Left hindlimb (tissue), 1 donor: ENCODE data around the gene AZU1.

Experiments used
- DNase-seq: peaks from one replicate; pipeline ENCODE4 v3.0.0-alpha.2; 2018

AZU1 gene, protein sequence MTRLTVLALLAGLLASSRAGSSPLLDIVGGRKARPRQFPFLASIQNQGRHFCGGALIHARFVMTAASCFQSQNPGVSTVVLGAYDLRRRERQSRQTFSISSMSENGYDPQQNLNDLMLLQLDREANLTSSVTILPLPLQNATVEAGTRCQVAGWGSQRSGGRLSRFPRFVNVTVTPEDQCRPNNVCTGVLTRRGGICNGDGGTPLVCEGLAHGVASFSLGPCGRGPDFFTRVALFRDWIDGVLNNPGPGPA

DNA sequence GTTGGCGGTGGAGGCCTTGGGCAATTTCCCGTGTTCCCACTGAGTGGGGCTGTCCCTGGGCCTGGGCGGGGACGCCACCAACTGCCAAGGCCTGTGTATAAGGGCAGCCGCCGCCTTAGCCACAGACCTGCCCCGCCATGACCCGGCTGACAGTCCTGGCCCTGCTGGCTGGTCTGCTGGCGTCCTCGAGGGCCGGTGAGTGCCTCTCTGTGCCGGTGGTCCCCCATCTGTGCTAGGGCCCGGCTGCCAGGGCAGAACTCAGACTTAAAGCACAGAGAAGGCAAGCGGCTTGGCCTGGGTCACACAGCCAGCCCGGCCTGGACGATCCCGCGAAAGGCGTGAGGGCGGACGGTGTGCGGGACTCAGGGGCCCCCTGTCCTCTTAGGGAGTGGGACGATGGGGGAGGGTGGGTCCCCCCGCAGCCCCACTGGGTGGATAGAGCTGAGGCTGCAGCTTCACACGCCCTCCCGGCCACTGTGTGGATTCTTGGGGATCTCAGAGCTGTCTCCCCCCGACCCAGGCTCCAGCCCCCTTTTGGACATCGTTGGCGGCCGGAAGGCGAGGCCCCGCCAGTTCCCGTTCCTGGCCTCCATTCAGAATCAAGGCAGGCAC, at the start of gene AZU1:
Gene AZU1, plus strand, starts transcription at position 128 of the 612 bp plus-strand sequence. Its CDS starts 10 bp downstream, at position 138.
- DNase-seq = no peak

DNA sequence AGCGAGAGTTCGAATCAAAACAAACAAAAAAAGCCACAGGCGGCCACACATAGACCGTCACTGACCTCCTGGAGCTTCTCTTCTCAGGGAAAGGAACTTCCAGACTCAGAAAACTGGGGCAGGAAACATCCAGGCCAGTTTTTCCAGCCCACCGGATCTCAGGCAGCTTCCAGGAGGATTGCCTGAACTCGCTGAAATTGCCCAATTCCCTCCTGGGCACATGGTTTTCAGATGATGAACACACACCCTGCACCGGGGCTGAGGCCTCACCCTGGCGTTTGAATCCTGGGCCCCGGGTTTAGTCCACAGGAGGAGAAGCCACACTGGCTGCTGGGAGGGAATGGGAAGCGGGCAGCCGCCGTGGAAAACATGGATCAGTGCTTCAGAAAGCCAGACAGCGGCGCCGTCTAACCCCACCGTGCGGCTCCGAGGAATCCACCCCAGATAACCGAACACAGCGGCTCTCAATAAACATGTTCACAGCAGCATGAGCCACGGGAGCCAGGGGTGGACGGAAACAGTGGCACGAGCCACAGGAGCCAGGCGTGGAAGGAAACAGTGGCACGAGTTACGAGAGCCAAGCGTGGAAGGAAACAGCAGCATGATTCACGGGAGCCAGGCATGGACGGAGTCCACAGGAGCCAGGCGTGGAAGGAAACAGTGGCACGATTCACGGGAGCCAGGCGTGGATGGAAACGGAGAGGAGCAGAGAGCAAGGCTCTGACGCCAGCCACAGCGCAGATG, 48.6 kb upstream of the AZU1 start:
- DNase-seq = peak; percentile 70

DNA sequence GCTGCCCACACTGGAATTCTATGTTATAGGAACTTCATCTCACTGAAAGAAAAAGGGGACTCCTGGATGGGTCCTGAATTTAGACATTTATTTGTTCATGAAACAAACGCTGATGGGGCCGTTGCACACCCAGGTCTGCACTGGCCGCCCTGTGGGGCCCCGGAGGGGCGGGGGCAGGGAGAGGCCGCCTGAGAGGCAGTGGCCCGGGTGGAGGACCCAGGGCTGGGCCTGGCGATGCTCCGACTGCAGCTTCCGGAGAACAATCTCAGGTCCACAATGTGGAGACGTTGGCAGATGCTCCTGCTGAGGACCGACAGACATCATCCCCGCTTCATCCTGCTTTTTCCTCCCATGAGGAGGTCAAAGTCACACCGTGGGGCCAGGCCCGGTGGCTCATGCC, 46.7 kb upstream of the AZU1 start:
- peak; percentile 23 for DNase-seq

DNA sequence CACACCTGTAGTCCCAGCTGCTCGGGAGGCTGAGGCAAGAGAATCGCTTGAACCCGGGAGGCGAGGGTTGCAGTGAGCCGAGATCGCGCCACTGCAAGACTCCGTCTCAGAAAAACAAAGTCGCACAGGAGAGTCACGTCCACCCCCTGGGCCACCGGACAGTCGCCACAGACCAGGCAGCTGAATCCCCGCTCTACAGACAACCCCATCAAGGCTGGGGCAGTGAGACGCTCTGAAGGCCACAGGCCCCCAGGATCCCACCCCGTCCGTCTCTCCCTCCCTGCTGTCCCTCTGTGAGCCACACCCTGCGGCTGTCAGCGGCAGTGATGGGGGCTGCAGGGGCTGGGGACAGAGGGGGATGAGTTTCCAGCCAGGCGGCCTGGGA, 45.8 kb upstream of the AZU1 start:
- peak; percentile 16 for DNase-seq

DNA sequence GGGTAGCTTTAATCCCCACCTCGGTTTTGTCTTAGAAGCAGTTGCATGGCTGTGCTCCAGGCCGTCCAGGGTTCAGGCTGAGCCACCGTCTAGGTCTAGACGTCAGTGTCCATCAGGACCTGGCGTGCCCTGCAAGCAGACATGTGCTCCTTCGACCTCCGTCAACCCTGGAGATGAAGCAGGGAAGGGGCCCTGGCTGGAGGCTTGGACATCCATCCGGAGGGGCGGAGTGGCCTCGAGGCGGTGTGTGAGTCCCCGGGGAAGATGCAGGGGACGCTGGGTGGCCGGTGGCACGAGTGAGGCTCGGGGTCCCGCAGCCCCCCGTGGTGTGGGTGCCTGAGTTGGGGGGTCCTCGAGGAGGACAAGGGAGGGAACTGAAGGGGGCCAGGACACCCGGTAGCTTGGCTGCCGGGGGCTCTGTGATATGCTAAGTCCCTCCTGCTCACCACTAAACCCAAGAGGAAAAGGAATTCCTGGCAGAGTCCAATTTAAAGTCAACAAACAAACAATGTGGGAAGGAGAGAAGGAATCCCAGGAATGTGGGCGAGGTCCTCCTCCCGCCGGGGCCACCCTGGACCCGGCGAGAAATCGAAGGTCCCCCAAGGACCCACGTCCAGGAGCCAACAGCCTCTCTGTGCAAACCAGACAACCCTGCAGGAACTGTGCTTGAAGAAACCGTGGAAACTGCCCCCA, 45.3 kb upstream of the AZU1 start:
- DNase-seq = peak; percentile 41

DNA sequence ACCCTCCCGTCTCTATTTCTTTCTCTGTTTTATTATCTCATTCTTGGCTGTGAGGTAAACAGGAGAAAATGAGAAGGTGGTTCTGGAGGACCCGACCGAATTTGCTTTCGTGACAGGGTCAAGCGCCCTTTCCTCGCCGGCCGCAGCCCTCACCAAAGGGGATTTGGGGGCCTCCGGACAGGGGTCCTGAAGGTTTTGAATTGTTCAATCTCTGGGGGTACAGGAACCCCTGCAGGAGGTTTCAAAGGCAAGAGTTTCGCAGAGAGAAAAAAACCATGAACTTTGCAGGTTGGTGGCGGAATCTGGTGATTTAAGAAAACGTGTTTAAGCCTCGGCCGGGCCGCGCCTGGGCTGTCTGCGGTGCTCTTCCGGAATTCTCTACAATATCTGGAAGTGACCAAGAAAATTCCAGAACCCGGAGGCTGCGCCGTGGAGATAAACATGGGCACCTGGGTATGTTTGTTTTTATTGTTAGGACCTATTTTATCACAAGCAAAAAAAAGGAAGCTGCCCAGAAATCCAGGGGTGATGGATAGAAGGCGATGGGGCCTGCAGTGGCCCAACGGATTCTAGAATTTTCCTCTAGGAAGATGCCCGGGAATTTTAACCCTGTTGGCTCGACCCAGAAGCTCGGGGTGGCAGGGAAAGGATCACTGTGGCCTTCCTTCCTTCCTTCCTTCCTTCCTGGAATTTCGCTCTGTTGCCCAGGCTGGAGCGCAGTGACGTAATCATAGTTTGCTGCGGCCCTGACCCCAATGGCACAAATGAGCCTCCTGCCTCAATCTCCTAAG, 44.6 kb upstream of the AZU1 start:
- DNase-seq = peak; percentile 13

DNA sequence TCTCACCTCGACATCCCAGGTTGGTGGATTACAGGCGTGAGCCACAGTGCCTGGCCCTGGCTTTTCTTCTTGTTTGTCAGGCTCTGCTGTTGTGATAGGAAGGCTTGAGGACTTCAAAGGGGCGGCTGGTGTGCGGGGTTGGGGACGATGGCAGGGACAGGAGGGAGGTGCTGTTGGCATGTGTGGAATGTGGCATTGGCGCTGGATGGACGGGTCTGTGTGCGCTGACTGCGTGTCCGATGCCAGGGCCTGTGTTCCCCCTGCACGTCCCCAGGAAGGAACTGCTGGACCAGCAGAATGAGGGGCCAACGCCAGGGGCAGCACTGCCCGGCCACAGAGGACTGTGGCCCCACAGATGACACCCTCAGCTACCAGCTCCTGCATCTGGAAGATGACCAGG, 43.1 kb upstream of the AZU1 start:
- peak; percentile 16 for DNase-seq

DNA sequence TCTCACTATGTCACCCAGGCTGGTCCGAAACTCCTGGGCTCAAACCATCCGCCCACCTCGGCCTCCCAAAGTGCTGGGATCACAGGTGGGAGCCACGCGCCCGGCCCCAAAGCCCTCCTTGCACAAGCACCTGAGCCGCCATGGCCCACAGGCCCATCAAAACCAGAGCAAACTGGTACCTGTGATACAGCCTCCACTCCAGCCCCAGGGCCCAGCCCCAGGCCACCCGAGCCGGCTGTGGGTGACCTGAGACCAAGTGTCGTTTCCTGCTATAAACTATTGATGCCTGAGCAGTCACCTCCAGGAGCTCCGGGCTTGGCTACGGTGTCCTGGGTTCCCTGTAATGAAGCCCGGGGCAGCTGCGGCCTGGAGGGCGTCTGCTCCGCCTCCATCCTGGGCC, 40.1 kb upstream of the AZU1 start:
- peak; percentile 10 for DNase-seq

DNA sequence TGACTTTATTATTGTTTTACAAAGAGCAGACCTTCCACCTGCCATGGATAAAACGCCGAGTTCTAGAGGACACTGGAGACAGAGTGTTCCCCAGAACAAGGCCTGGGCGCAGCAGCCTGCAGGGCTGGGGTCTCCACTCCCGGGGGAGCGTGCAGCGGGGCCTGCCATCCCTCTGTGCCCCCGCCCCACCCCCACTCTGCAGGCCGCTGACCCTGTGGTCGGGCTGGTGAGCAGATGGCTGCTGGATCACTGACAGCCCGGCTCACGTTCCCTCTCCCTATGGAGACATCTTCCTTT, 39.0 kb upstream of the AZU1 start:
- peak; percentile 28 for DNase-seq

DNA sequence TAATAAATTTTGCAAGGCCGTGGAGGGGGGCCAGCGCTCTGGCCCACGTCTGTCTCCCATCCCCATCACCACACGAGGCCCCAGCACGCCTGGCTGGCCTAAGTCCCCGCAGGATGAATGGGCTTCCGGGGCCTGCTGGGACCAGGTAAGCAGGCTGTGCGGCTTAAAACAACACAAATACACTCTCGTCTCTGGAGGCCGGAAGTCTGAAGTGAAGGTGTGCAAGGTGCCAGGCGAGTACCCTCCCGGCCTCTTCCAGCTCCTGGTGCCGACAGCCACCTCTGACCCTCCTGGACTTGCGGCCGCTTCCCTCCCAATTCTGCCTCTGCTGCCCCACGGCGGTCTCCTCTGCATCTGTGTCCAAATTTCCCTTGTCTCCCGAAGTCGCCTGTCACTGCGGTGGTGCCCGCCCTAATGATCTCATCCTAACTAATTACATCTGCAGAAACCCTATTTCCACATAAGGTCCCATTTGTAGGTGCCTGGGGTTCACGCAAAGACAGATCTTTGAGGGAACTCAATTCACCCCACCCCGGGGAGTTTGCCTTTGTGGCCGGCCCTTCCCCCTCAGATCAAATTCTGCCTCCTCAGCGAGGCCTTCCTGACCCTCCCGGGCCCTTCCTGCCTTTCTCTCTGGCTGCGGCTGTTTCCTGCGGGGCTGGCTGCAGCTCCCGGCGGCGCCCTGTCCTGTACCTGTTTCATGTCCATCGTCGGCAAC, 38.5 kb upstream of the AZU1 start:
- DNase-seq = peak; percentile 77

DNA sequence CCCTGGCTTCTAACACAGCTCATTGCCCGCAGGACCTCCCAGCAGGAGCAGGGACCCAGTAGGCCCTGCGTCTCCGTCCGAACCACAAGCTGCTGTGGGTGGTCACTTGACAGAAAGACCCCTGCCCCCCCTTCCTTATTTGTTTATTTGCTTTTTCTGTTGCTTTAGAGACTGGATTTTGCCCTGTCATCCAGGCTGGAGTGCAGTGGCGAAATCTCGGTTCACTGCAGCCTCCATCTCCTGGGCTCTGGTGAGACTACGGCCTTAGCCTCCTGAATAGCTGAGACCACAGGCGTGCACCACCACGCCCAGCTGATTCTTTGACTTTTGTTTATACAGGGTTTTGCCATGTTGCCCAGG, 38.0 kb upstream of the AZU1 start:
- no peak for DNase-seq

DNA sequence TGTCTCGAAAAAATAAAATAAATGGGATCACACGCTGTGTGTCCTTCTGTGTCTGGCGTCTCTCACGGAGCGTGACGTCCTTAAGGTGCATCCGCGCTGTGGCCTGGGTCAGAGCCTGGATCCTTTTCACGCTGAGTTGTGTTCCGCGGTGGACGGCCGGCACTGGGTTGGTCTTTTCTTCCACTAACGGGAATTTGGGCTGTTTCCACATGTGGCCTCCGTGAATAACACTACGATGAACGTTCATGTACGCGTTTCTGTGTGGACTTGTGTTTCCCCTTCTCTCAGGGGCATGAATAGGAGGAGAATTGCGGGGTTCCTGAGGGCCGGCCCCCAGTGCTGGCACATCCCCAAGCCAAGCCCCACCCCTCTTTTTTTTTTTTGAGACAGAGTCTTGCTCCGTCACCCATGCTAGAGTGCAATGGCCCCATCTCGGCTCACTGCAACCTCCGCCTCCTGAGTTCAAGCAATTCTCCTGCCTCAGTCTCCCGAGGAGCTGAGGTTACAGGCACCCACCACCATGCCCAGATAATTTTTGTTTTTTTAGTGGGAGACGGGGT, 36.5 kb upstream of the AZU1 start:
- DNase-seq = peak; percentile 18

DNA sequence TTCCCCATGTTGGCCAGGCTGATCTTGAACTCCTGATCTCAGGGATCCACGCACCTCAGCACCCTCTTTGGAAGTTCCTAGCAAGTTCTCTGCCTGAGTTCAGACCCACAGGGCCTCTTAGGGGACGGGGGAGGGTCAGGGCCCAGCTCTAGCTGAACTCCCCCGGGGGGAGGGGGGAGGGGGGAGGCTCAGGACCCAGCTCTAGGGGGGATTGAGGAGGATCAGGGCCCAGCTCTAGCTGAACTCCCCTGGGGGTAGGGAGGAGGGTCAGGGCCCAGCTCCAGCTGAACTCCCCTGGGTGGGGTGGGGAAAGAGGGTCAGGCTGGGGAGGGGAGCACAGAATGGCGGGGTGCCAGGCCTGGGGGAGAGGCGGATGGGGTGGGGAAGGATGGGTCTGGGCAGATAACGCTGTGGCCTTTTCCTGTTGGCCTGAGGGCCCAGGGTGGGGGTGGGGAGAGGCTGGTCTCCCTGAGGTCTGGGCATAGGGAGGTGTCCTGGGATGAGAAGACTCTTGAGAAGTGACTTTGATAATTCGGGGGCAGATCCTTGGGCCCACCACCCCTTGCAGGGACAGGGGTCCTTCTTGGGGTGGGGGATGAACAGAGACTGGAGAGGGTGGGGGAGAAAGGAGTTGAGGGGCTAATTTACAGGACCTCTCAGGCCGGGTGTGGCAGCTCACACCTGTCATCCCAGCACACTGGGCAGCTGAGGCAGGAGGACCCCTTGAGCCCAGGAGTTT, 35.9 kb upstream of the AZU1 start:
- peak; percentile 47 for DNase-seq

DNA sequence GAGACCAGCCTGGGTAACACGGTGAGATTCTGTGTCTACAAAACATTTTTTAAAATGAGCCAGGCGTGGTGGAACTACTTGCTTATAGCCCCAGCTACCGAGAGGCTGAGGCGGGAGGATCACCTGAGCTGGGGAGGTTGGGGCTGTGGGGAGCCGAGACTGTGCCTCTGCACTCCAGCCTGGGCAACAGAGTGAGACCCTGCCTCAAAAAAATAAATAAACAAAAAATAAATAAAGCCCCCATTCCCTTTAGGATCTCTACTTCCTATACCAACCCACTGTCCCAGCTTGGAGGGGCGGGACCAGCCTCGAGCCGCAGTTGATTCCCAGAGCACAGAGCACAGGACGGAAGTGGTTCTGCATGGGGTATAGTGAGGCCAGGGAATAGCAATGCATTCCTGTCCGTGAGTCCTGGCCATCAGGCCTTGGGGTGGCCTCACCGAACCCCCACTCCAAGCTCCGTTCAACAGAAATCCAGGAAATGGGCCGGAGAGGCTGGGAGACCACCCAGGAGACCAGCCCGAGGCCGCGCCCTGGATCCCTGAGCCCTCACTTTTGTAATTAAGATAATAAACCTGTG, 35.2 kb upstream of the AZU1 start:
- DNase-seq = peak; percentile 29

DNA sequence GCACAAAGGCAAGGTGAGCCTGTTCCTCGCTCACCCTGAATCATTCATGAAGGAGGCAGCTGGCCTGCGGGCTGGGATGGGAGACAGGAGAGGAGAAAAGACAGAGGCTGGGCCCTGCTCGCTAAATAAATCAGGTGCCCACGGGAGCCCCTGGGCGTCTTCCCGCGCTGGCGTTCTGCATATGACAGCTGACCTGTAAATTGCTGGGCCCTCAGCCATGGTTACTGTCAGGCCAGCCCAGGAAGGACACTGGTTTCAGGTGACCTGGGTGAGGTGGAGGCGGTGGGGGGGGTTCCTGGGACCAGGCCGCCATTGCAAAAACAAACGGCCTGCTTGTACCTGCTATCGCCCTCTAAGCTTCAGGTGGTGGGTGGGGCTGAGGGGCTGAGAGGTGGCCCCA, 33.8 kb upstream of the AZU1 start:
- DNase-seq = peak; percentile 30

DNA sequence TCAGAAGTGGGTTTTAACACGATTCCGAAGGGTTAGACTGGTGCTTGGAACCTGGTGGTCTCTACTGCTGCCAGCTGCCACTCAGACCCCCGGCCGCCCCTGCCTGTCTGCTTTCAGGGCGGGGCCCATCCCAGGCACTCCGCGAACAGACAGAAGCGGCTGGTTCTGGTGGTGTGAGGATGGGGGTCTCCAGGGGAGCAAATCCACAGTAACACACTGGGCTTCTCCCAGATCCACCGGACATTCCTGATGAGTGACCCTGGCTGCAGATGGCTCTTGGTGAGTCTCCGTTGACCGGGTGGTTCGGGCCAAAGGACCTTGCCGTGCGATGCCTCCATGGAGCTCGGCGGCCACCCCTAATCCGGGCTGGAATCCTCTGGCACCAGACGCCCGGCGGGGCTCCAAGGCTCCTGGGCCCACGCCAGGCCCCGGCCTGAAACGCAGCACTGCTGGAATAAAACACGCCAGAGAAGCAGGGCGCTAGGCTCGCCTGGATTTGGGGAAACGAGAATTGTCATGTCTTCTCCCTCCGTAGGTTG, 32.5 kb upstream of the AZU1 start:
- peak; percentile 58 for DNase-seq

DNA sequence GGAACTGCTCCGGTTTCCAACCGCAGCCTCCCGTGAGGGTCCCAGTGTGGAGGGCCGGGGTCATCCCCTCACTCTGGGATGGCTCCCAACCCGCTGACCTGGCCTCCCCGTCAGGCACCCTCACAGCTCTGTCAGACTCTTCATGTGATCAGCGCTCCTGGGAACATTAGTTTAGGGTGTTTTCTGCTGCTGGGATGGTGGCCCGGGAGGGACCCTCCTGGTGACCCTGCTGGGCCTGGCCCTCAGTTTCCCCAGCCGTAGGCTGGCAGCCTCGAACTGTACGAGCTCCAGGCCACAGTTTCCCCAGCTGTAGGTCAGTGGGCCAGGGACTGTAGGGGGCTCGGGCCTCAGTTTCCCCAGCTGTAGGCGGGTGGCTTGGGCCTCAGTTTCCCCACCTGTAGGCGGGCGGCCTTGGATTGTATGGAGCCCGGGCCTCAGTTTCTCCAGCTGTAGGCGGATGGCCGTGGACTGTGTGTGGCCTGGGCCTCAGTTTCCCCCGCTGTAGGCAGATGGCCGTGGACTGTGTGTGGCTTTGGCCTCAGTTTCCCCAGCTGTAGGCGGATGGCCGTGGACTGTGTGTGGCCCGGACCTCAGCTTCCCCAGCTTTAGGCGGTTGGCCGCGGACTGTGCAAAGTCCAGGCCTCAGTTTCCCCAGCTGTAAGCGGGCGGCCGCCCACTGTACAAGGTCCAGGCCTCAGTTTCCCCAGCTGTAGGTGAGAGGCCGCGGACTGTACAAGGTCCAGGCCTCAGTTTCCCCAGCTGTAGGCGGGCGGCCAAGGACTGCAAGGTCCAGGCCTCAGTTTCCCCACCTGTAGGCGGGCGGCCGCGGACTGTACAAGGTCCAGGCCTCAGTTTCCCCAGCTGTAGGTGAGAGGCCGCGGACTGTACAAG, 31.7 kb upstream of the AZU1 start:
- peak; percentile 45 for DNase-seq

DNA sequence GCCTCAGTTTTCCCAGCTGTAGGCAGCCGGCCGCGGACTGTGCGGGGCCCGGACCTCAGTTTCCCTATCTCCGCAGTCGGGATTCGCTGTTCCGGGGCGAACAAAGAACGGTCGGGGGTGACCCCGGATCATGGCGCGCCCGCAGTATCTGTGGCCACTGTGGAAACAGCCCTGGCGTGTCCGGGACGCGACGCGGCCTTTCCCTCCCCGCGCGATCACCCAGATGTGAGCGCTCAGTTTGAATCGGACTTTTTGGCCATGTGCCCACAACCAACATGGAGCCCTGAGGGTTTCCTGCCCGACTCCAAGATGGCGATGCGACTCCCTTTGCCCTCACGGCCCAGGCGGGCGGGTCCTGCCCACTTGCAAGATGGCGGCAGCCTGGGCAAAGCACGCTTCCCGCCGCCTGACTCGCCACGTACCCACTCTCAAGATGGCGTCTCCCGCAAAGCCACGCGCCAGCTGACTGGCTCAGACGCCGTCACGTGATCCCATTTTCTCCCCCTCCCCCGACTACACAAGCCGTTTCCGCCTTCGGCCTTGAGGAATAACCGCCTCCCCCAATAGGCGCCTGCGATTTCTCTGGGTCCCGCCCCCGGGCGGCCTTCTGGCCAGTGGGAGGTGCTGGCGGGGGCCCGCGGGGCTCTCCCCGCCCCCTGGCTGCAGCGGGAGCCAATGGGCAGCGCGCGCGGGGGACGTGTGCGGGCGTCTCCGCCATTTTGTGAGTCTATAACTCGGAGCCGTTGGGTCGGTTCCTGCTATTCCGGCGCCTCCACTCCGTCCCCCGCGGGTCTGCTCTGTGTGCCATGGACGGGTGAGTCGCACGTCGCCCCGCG, 30.7 kb upstream of the AZU1 start, which contains the start of gene PTBP1:
Gene PTBP1, plus strand, starts transcription at position 761 of the 836 bp plus-strand sequence. Its CDS starts 46 bp downstream, at position 807.
- DNase-seq = peak; percentile 100
